AG08396 (cell line): ENCODE results near the gene BRI3BP.
A peak's percentile ranks its signal among the peaks of the same experiment; 100 is the strongest.

Experiments
- DNase-seq: peaks from one replicate; pipeline ENCODE4 v3.0.0; 2012; ENCODE audit warnings: low spot score, mixed read lengths

BRI3BP gene

DNA sequence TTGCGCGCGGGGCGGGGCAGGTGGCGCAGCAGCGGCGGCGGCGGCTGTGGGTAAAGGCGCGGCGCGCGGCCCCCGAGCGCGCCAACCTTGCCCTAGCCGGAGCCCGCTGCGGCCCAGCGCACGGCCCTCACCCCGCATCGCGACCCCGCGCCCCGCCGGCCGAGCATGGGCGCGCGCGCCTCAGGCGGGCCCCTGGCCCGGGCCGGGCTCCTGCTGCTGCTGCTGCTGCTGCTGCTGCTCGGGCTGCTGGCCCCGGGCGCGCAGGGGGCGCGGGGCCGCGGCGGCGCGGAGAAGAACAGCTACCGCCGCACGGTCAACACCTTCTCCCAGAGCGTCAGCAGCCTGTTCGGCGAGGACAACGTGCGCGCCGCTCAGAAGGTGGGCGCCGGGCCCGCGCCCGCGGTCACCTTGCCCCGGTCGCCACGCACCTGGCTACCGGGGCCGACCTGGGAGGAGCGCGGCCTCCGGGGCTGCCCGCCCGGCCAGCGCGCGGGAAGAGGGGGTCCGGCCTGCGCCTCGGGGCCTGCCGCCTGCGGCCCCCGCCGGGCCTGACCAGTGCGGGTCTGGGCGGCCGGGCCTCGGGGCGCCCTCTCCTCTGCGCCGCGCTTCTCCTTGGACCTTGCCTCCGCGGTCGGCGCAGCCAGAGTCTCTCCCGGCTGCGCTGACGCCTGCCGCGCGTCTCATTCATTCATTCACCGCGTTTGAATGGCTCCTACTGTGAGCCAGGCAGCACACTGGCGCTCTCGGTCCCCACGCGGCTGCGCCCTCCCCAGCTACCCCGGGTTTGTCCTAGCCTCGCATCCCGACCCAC is at the start of gene BRI3BP:
Gene BRI3BP, plus strand, starts transcription at position 20 of the 811 bp plus-strand sequence. Its CDS starts 146 bp downstream, at position 166.
- DNase-seq, result peak; percentile 71

DNA sequence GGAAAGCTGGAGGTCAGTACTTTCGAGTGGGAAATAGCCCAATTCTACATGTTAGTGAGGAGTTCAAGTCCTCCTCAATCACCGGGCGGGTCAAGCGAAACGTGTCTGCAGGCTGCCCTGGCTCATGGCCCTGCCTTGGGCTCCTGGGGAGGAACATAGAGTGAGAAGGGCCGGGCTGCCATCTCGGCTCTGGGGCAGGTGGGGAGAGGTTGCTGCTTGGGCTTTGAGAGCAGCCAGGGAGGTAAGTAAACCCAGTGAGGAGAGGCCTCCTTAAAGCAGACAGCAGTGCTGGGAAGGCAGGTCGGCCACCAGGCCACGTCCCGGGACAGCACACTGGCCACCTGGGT is 47.0 kb upstream of the BRI3BP start:
- DNase-seq, result no peak

GRCh38 chr12:124947013-124947412 is 46.4 kb upstream of the BRI3BP start:
- DNase-seq, result no peak

GRCh38 chr12:124947561-124948398 is 45.7 kb upstream of the BRI3BP start:
- peak; percentile 1 for DNase-seq

GRCh38 chr12:124949066-124949465 is 44.4 kb upstream of the BRI3BP start:
- peak; percentile 2 for DNase-seq

GRCh38 chr12:124949779-124950728 is 43.4 kb upstream of the BRI3BP start:
- DNase-seq, result peak; percentile 4

DNA sequence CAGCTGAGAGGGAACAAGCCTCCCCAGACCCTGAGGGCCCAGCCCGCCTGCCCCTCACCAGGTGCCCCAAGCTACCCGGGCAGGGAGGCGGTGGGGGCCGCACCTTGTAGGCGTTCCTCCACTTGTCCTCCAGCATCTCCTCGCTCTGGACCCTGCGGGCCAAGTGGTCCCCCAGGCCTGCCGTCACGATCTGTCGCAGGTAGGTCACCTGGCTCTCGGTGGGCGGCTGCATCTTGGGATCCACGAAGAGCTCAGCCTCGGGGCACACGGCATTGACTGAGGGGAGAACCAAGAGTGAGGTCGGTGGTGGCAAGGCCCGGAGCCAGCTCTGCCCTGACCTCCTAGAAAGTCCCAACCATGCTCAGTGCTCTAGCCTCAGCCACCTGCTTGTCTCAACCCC is 41.1 kb upstream of the BRI3BP start:
- DNase-seq, result peak; percentile 3

DNA sequence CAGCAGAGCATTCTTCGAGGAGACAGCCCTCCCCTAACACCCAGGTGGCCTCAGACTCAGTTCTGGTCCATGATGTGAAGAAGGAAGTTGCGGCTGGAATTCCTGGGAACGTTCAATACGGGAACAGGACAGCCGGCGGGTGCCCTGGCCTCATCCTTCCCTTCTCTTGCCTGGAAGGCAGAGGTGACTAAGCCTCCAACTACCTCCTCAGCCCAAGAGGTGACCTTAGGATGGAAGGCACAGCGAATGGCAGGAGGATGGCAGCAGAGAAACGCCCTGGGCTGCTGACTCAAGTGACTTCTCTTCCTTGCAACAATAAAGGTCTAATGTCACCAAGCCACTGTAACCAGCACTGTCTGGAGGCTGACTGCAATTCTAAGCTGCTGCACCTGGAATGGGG is 40.6 kb upstream of the BRI3BP start:
- peak; percentile 5 for DNase-seq

- DNase-seq, result peak; percentile 5
These were observed 39.6 kb upstream of the BRI3BP start for GRCh38 chr12:124953689-124954405.

- DNase-seq, result peak; percentile 5
These were observed 38.7 kb upstream of the BRI3BP start for GRCh38 chr12:124954771-124955170.

DNA sequence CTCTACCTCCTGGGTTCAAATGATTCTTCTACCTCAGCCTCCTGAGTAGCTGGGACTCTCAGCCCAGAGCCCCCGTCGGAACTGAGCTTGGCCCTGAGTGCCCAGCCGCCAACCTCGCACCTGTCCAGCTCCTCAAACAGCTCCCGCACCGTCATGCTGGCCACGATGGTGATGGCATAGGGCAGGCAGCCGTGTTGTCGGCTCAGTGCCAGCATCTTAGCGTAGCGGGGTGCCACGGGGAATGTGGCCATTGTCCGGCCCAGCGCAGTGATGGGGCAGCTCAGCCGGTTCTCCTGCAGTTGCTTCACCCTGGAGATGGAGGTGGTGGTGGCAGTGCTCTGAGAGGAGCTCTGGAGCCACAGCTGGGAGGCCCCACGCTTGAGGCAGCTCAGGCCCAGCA is 36.9 kb upstream of the BRI3BP start:
- DNase-seq, result no peak

DNA sequence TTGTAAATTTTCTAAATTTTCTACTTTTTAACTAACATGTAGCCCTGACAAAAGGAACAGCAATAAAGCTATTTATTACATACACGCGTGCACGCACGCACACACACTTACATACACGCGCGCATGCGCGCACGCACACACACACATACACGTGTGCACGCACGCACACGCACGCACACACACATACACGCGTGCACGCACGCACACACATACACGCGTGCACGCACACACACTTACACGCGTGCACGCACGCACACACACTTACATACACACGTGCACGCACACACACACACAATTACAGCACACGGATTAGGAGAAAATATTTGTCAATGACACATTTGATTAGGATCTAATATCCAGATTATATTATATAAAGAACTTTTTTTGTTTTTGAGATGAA is 32.4 kb upstream of the BRI3BP start:
- DNase-seq, result no peak

DNA sequence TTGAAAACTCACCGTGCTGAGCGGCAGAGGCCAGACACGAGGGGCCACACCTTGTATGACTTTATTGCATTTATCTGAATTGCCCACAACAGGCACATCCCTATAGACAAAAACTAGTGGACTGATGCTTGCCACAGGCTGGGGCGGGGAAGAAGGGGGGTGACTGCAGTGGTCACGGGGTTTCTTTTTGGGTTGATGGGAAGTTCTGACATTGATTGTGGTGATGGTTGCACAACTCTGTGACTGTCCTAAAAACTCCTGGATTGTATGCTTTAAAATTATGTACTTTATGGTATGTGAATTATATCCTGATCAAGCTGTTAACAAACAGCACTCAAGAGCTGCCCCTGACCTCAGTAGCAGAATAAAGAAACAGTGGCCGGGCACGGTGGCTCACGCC is 30.2 kb upstream of the BRI3BP start:
- DNase-seq, result no peak

DNA sequence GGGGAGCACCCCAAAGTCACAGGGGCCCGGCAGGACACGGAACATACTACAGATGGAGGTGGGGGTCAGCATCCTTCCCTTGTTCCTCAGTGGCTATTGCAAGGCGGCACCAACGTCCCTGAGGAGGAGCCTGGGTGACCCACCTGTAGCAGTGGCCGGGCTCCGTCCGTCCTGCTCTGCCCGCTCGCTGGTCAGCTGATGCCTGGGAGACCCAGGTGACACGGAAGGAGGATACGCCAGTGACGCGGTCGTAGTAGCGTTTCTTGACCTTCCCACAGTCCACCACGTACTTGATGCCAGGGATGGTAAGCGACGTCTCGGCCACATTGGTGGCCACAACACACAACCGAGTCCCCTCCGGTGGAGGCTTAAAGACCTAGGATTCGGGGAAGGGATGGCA is 29.2 kb upstream of the BRI3BP start:
- no peak for DNase-seq

DNA sequence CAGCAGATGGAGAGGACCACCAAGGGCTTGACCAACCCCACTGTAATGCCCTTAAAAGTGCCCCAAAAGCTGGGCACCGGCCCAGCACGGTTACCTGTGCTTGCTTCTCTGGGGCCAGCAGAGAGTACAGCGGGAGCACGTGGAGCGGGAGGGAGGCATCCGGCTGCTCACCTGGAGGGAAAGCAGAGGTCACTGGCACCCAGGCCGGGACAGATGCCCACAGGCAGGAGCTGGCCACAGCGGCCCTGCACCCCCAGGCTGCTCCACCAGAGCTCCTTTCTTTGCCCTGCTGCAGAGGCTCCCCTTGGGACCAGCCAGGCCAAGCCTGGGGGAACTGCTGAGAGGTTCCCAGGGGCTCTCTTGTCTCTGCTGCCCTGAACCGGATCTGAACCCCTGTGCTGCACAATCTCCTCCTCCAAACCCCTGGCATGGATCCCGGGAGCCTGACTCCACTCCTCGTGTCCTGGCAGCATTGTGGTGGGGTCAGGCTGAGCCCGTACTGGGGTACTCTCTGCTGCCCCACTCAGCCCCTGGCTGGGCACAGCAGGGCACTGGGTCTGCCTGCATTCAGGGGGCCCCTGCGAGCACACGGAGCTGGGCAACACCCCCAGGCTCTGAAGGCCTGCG is 28.5 kb upstream of the BRI3BP start:
- DNase-seq, result no peak

DNA sequence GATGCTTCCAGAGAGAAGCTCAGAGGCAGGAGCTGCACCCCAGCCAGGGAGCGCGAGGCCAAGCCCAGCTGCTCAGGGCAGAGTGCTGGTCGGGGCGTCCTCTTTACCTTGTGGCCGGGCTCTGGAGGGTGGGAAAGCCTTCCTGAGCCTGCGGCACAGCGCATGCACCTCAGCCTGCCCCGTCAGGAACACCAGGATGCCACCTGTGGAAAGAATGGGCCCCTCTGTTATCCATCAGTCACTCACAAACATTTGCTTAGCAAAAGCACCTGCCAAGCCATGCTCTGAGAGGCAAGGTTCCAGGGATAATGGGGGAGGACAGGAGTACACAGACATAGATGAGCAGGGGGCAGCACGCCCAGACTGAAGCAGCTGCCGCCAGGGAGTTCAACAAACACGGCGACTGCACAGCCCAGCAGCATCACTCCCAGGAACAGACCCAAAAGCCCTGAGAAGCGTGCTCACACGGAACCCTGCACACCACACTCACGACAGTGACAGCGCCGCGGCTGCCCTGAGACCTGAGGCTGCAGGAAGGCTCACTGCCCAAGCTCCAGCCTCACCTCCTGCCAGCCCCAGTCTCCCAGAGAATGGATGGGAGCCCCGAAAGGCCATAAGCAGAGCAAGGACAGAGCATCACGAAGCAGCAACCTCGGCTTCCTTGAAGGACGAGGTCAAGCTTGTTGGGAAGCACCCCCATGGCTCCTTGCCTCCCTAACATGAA is 26.3 kb upstream of the BRI3BP start:
- DNase-seq, result no peak

GRCh38 chr12:124968656-124969055 is 24.8 kb upstream of the BRI3BP start:
- DNase-seq, result no peak

- DNase-seq, result no peak
These were observed 22.6 kb upstream of the BRI3BP start for GRCh38 chr12:124970647-124971402.

DNA sequence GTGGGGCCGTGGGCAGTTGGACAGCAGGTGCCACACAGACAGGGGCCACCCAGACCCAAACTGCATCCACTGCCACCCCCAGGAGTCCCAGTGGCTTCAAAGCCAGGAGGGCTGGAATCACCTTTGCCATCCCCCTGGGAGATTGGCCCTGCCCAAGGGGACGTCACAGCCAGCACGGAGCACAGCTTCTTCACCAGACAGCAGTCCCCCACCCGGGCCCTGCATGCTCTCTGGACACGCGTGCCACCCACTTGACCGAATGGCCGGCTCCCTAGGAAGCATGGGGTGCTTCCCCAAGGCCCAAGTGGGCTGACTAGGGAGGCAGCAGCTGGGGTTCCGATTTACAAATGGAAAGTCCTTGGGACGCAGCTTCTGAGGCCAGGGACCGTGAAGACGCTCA is 21.8 kb upstream of the BRI3BP start:
- DNase-seq, result no peak

- no peak for DNase-seq
These were observed 21.2 kb upstream of the BRI3BP start for GRCh38 chr12:124972211-124972610.
